RWPE2 (cell line): ENCODE data around the gene GEN1.

ENCODE experiments used
- ATAC-seq: fragments of 200-7000 bp; cut with Tn5 transposase; 3 replicates; pipeline ENCODE4 v1.9.1; 2021; ENCODE audit warnings: low read depth
- DNase-seq: peaks from one replicate; pipeline ENCODE4 v3.0.0-alpha.2; 2020; ENCODE audit warnings: low spot score
- H3K27ac ChIP-seq: fragments of 450-650 bp; 2 replicates; pipeline ENCODE4 v1.5.1; 2017; ENCODE audit warnings: mild to moderate bottlenecking; ENCODE audit not compliant: poor library complexity, severe bottlenecking
- H3K27me3 ChIP-seq: fragments of 250-450 bp; sonication (Bioruptor Pico); 2 replicates; pipeline ENCODE4 v1.5.1; 2021; ENCODE audit warnings: mild to moderate bottlenecking, moderate library complexity; ENCODE audit not compliant: insufficient read depth, poor library complexity, severe bottlenecking
- H3K36me3 ChIP-seq: fragments of 250-450 bp; sonication (Bioruptor Pico); 2 replicates; pipeline ENCODE4 v1.5.1; 2020; ENCODE audit warnings: low read depth, mild to moderate bottlenecking, moderate library complexity
- H3K4me1 ChIP-seq: fragments of 250-450 bp; sonication (Bioruptor Pico); 2 replicates; pipeline ENCODE4 v1.5.1; 2021; ENCODE audit warnings: mild to moderate bottlenecking, moderate library complexity; ENCODE audit not compliant: insufficient read depth, poor library complexity, severe bottlenecking
- H3K4me3 ChIP-seq: fragments of 250-450 bp; sonication (Bioruptor Pico); 2 replicates; pipeline ENCODE4 v1.5.1; 2021; ENCODE audit warnings: mild to moderate bottlenecking, moderate library complexity; ENCODE audit not compliant: severe bottlenecking
- H3K9me3 ChIP-seq: fragments of 250-450 bp; sonication (Bioruptor Pico); 2 replicates; pipeline ENCODE4 v1.5.1; 2021; ENCODE audit warnings: mild to moderate bottlenecking, moderate library complexity; ENCODE audit not compliant: severe bottlenecking
- TF ChIP-seq, protein P1 (sequence below): fragments of 450-650 bp; IDR thresholded peaks from one replicate; pipeline ENCODE4 v1.5.1; 2017; ENCODE audit warnings: mild to moderate bottlenecking, moderate library complexity; ENCODE audit not compliant: poor library complexity, severe bottlenecking

The GEN1 gene

DNA sequence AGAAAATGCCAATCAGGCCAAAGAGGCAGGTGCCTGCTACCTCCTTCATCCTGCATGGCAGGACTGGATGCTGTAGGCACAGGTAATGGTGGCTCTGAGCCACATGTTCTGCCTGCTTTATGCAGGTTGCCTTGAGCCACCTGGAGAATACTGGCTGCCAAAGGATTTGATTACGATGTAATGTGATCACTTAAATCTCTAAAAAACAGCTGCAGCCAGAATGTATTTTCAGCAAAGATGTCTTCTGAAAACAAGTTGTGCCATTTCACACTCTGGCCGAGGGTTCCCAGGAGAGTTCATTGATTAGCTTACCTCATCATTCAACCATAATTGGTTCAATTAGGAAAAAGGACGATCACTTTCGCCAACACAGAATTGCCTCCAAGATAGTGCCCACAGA lies 44.4 kb downstream of the GEN1 start:
- TF ChIP-seq, protein P1, sequence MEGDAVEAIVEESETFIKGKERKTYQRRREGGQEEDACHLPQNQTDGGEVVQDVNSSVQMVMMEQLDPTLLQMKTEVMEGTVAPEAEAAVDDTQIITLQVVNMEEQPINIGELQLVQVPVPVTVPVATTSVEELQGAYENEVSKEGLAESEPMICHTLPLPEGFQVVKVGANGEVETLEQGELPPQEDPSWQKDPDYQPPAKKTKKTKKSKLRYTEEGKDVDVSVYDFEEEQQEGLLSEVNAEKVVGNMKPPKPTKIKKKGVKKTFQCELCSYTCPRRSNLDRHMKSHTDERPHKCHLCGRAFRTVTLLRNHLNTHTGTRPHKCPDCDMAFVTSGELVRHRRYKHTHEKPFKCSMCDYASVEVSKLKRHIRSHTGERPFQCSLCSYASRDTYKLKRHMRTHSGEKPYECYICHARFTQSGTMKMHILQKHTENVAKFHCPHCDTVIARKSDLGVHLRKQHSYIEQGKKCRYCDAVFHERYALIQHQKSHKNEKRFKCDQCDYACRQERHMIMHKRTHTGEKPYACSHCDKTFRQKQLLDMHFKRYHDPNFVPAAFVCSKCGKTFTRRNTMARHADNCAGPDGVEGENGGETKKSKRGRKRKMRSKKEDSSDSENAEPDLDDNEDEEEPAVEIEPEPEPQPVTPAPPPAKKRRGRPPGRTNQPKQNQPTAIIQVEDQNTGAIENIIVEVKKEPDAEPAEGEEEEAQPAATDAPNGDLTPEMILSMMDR: no peak
- Histone ChIP-seq H3K9me3 (no peaks in the 10 kb centered on the region), H3K36me3 (no peaks in the 10 kb centered on the region), H3K27me3 (no peaks in the 10 kb centered on the region), H3K27ac (no peak overlapping the region), H3K4me3 (no peak overlapping the region), H3K4me1 (no peaks in the 10 kb centered on the region)
- ATAC-seq (no peak), DNase-seq (no peak)

DNA sequence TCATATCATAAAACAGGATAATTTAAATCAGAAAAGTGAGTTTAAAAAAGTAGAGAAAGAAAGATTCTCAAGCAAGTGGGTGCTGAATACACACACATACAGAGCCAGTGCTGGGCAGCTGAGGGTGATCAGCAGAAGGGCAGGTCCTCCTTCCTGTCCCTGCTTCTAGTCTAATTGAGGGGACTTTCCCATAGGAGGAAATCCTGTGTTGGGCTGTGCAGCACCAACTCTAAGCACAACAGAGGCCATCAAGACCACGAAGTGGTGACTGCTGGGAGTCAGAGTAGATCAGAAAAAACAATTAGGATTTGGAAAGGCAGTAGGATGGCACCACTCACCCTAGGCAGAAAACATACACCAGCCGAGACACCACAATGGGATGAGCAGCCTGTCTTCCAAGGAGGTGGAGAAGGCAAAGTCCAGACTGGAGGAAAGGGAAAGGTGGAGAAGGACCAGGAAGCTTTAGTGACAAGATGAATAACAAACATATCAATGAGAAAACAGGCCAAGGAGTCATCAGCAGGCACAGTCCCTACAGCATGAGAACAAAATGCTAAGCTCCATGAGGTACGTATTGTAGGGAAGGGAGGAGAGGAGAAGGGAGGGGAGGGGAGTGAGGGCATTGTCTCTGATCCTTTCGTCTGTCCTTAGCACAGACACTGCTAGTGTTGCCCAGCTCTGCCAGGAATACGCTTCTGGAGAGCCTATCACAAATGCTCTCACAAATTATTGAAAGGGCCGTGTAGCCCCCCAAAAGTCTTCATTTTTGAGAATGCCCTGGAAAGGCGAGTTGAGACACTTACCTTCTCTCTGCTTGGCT lies 45.6 kb downstream of the GEN1 start:
- no peaks in the 10 kb centered on the region for H3K9me3 ChIP-seq
- no peaks in the 10 kb centered on the region for H3K36me3 ChIP-seq
- DNase-seq: no peak
- no peak for ATAC-seq
- no peak overlapping the region for H3K27ac ChIP-seq
- H3K4me3 ChIP-seq: no peak overlapping the region
- H3K27me3 ChIP-seq: no peaks in the 10 kb centered on the region
- TF ChIP-seq, protein P1: no peak
- H3K4me1 ChIP-seq: no peaks in the 10 kb centered on the region

DNA sequence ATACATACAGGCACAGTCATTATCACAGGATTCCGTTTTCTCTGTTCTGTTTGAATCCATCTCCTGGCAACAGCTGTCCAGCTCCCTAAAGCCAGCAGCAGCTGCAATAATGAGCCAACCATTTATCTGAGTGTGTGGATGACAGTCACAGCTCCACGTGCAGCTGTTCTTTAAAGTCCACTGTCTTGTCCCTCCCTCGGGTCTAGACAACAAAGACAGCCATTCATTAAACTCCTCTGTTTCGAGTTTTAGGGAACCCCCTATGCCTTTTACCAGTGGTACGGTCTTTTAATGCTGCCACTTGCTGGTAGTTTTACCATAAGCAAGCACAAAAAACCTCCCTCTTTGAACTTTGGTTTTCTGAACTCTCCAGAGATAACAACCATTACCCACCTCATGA lies 46.3 kb downstream of the GEN1 start:
- Histone ChIP-seq H3K4me1 (no peaks in the 10 kb centered on the region), H3K27ac (no peak overlapping the region), H3K27me3 (no peaks in the 10 kb centered on the region), H3K36me3 (no peaks in the 10 kb centered on the region), H3K4me3 (no peak overlapping the region), H3K9me3 (no peaks in the 10 kb centered on the region)
- TF ChIP-seq, protein P1: no peak
- DNase-seq: no peak
- no peak for ATAC-seq

DNA sequence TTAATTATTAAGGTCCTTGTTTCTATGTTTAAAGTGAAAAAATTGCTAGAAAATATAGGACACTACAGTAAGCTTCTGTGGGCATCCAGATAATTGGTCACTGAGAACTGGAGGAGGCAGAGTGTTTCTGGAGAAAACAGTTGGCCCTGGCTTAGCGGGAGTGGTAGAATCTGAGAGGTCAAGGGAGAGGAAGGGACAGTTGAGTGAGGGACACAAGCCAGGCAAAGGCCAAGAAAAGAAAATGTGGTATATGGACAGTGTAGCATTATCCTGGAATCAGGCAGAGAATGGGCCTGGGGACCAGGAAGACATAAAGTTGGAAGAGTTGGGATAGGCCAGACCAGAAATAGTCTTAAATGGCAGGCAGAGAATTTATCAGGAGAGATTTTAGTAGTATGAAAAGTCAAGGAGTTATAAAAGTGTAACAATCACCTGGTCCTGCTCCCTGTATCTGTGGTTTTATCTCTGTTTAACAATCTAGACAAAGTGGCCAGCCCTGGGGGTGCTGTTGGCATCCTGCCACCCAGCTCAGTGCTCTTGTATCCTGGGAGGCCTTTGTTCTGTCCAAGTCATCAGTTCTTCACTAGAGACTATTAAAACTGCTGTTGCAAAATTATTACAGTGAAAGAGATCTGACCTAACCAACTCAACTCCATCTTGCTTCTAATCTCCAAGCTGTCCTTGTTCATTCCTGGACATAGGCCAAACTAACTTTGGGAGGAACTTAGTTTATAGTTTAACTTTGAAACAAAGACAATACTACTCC lies 46.9 kb downstream of the GEN1 start:
- ATAC-seq (no peak), DNase-seq (no peak)
- H3K4me1 ChIP-seq: no peaks in the 10 kb centered on the region
- H3K27me3 ChIP-seq: no peaks in the 10 kb centered on the region
- TF ChIP-seq, protein P1: no peak
- no peaks in the 10 kb centered on the region for H3K36me3 ChIP-seq
- H3K27ac ChIP-seq: no peak overlapping the region
- no peak overlapping the region for H3K4me3 ChIP-seq
- no peaks in the 10 kb centered on the region for H3K9me3 ChIP-seq

DNA sequence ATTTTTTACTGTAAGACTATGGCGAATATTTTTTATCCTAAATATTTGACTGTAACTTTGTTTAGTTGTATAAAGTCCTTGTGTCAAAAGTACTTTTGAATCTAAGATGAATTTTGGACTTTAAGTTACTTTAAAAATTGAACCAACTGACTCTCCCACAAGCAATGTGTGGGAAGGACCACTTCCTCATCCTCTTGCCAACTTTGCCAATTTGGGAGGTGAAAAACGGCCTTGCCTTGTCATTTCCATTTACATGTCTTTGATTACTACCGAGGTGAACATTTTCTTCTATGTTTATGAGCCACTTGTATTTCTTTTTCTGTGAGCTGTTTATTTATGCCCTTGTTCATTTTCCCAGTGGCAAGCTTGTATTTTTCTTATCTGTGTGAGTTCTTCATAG lies 49.6 kb downstream of the GEN1 start:
- ATAC-seq: no peak
- Histone ChIP-seq H3K36me3 (no peaks in the 10 kb centered on the region), H3K27me3 (no peaks in the 10 kb centered on the region), H3K4me1 (no peaks in the 10 kb centered on the region), H3K27ac (no peak overlapping the region), H3K9me3 (no peaks in the 10 kb centered on the region), H3K4me3 (no peak overlapping the region)
- no peak for DNase-seq
- TF ChIP-seq, protein P1: no peak
